Activated CD4-positive, alpha-beta T cell treated with anti-CD3 and anti-CD28 coated beads for 1 hour (primary cell): Measurements from ENCODE around the gene EGF.

Source experiments
- DNase-seq: peaks from one replicate; pipeline ENCODE4 v3.0.0-alpha.2; 2020

Gene EGF

DNA sequence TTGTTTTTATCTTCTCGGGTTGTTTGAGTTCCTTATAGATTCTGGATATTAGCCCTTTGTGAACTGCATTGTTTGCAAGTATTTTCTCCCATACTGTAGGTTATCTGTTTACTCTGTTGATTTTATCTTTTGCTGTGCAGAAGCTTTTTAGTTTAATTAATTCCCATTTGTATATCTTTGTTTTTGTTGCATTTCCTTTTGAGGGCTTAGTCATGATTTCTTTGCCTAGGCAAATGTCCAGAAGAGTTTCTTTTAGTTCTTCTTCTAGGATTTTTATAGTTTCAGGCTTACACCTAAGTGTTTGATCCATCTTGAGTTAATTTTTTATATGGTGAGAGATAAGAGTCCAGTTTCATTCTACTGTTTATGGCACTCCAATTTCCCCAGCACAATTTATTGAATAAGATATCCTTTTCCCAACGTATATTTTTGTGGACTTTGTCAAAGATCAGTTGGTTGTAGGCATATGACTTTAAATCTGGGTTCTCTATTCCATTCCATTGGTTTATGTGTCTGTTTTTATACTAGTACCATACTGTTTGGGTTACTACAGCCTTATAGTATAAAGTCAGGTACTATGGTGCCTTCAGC, 54.3 kb downstream of the EGF start:
- no peak for DNase-seq

DNA sequence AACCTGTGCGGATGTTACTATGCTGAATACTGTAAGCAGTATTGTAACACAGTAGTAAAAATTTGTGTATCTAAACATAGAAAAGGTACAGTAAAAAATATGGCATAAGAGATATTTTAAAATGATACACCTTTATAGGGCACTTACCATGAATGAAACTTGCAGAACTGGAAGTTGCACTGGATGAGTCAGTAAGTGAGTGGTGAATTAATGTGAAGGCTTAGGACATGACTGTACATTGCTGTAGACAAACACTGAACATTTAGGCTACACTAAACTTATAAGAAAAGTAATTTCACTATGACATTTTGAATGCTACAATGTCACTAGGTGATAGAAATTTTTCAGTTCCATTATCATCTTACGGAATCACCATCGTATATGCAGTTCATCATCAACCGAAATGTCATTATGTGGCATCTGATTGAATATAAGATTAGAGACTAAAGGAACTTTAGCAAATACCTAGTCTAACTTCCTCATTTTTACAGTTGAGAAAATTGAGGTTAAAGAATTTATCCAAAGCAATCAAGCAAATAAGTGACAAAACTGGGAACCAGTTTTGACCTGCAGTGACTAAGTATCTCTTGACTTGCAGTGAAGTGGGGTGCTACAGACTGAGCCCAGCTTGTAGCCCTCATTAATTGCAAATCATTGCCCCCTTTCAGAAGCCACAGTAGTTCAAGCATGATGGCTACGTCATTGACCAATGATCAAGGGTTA, 55.3 kb downstream of the EGF start:
- DNase-seq: no peak

DNA sequence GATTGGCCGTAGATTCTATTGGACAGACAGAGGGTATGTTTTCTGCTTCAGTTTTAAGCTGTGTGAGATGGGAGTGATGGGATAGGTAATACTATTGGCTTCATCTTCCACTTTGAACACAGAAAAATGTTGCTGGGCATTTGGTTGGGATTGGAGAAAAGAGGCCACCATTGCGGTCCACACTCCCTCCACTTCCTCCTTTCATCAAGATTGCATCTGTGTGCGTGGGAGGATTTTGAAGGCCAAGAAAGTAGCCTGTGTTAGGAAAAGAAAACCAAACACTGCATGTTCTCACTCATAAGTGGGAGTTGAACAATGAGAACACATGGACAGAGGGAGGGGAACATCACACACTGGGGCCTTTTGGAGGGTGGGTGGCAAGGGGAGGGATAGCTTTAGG, 56.4 kb downstream of the EGF start:
- DNase-seq: no peak

DNA sequence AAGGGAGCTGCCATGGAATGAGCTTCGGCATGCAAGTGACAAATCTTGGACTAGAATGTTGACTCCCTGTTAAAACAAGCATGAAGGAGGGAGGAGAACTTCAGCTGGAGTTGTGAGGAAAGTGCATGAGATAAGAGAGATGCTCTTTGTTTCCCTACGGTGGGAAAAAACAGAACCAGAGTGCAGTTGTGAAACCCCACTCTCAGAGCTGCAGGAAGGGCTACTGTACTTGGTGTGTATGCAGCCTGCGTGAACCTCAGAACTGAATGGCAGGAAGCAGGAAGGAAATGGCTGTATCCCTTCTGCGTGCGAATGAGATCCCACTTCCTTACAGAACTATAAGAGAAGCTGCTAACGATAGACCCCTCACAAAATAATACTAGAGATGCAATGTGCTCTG, 57.2 kb downstream of the EGF start:
- no peak for DNase-seq

DNA sequence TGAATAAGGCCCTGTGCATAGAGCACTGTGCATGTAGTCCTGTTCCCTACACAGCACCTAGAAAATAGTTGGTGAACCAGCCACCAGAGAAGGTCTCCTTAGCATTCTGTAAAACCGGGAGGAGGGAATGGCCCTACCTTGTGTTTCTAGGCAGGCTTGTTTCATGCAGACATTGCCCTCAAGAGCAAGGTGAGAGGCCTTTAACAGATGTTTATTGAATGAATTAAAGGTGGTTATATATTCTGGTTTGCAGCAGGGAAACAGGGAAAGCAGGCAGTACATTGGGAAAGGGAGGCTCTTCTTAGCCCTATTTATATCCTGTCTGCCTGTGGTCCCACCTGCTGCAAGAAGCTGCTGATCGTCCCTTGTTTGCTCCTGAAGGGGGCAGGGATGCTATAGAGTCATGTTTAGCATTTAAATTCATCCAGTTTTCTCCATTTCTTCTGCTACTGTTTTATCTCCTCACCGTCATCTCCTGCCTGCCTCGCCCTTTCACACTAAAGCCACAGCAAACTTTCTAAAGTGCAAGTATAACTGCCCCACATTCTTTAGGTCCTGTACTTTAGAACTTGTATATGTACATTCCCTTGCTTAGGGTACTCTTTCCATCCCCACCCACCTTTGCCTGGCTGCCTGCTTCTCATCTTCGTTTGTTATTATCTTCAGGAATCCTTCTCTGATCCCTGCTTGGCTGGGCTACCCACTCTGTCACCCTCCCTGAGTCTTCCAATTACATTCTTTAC, 60.3 kb downstream of the EGF start:
- DNase-seq: no peak

DNA sequence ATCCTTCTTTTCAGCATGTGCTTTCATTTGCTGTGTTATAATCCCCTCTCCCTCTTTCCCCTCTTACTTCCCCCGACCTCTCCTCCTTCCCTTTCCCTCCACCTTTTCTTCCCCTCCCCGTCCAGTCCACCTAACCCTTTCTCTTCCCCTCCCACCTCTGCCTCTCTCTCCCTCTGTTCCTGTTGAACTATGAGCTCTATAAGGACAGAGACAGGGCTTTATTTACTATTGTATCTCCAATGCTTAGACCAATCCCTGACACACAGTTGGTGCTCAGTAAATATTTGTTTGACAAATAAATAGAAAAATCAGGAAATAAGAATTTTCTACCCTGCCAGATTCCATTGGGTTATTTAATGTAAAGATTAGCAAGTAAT, 60.8 kb downstream of the EGF start:
- no peak for DNase-seq

DNA sequence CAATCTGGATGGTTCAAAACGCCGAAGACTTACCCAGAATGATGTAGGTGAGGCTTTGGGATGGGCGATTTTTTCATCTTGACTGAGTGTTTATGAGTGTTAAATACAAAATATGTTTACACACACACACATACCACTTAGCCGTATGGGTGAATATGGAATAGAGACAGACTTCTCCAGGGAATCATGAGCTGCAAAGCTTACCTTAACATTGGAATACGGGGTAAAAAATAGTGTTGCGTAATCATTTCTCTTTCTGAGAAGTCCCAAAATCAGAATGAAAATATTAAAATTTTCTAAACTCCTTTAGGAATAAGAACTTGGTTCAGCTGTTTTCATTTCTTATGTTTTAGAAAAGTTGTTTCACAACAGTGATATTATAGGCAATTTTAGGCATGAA, 63.5 kb downstream of the EGF start:
- DNase-seq: no peak

DNA sequence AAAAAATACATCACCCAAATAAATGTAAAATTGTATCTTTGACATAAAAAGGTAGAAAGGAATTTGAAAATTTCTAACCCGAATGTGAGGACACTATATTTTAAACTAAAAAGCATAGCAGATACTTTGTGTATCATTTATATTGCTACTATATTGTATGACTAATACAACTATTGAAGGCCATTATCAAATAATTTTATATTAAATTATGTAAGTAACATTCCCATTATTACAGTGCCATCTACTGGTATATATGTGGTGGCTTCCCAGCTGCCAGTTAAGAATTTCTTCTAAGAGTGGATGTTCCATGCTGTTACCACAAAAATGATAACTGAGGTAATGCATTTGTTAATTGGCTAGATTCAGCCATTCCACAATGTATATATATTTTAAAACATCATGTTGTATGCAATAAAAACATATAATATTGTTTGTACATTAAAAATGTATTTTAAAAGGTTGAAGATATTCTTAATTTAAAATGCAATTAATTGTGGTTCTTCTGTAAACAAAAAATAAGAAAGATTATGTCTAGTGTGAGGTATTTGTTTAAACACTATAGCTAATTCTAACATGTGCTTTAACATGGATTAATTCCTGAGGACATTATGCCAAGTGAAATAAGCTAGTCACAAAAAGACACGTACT, 65.3 kb downstream of the EGF start:
- no peak for DNase-seq

DNA sequence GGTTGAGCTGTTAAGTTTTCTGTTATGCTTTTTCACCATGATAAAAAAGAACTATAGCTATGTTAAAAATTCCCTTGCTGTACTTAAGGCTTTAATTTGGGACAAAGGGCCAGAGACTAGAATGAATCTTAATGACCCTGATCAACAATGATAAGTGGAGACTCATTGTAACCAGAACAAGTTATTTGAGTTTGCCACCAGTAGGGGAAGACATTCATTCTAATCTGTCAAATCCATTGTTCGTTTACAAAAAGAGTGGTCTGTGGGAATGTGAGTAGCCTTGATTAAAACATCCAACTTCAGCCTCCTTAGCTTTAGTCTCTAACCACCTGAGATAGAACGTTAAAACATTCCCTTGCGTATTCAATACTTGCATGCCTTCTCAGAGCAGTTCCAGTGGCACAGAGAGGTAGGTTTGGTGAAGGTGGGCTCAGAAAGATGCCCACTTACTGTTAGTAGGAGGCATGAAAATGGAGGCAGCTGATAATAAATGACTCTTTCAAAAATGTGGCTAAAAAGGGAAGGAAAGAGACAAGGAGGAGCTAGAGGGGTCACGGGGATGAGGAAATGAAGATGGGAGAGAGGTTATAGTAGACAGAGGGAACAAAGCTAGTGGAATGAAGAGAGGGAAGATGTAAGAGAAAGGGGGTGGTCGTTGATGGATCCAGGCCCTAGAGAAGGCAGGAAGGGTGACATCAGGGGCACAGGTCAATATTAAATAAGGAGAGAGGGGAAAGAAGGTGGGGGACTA, 66.2 kb downstream of the EGF start:
- DNase-seq: no peak

DNA sequence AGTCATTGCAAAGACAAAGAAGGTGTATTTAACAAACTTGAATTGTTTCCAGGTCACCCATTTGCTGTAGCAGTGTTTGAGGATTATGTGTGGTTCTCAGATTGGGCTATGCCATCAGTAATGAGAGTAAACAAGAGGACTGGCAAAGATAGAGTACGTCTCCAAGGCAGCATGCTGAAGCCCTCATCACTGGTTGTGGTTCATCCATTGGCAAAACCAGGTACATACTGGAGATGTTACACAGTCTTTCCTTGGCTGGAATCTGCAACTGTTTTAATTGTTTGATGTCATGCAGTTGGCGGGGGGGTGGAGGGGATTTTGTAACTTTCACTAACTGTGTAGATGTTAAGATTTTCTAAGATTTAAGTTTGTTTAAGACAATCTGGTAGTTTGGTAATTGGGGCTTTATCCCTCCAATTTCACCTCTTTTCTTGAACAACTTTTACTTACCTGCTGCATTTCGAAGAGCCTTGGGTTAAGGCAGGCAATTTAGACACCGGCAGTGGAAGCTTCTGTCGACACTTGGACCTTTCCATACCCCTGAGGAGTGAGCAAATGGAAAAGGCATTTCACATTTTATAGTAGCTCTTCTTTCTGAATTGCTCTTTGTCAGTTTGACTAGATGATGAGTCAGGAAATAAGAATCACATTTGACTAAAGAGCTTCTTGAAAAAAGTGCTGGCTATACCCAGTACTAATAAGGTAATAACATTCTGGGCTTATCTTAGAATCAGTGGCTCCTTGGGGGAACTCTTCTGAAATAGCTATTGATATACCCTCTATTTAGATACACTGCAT, 67.4 kb downstream of the EGF start:
- no peak for DNase-seq

DNA sequence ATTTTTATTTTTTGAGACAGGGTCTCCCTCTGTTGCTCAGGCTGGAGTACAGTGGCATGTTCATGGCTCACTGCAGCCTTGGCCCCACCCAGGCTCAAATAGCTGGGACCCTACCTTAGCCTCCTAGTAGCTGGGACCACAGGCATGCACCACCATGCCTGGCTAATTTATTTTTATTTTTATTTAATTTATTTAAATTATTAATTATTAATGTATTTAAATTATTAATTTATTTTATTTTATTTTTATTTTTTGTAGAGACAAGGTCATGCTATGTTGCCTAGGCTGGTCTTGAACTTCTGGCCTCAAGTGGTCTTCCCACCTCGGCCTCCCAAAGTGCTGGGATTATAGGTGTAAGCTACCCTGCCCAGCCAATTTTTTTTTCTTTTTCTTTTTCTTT, 69.3 kb downstream of the EGF start:
- DNase-seq: no peak

DNA sequence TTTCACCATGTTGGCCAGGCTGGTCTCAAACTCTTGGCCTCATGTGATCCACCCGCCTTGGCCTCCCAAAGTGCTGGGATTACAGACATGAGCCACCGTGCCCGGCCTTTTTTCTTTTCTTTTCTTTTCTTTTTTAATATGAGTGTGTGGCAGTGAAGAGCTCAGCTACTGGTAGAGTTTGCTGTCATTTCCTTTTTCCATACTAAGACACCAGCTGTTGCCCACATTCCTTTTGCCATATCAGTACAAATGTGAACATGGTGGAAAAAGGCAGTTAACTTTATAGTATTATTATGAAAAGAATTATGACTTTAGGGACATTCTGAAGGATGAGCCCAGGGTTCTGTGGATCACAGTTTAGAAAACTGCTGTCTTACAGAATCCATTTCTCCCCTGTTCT, 69.8 kb downstream of the EGF start:
- no peak for DNase-seq

DNA sequence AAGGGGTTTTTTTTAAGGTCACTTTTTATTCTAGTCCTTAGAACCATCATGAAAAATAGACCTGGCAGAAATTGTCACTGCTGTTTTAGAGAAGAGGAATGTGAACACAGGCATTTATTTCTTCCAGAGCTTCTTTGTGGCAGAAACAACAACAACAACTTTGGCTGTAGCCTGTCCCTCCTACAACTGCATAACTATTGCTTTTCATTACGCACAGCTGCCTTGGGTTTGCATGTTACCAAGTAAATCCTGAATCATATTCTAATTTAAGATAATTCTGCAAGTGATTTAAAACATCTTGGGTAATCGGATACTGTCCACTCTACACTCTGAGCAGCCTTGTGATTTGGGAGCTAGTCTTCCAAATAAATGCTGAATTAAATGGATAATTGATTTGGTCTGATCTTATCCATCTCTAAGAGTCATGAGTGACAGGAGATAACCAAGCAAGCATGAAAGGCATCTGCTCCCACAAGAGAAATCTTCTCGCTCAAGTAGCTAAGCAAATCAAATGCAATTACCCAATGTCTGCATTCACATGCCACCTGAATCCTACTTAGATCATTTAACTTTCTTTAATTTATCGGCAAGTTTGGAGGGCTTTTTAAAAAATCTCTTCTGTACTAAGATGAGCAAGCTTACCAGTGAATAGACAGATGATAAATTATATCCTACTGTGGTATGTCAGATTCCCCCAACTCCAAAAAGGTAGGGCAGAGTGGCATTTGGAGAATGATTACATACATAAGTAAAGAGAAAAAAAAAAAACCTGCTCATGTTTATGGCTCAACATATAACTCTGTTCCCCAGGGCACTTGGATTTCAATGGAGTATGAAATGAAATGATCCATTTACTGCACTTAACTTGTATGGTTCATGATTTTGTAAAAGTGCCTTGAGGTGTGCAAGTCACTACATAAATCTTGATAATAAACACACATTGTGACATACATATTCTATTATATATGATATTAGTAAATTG, 73.6 kb downstream of the EGF start:
- no peak for DNase-seq

DNA sequence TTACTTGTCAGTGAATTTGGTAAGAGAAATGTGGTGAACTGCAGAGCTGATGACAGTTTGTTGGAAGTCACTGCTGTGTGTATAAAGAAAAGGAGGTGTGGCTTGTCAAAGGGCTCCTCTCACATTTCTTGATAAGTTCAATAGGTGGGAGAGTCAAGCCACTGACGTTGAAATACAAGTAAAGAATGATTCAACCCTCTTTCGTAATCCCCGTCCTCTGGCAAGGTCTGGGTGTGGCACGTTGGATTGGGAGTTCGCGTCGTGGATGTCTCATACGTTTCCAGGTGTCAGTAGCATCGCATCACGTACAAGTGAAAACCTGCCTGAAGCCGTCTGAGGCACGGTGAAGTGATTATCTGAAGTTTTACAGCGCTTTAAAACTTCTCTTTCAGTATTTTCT, 76.4 kb downstream of the EGF start:
- no peak for DNase-seq

DNA sequence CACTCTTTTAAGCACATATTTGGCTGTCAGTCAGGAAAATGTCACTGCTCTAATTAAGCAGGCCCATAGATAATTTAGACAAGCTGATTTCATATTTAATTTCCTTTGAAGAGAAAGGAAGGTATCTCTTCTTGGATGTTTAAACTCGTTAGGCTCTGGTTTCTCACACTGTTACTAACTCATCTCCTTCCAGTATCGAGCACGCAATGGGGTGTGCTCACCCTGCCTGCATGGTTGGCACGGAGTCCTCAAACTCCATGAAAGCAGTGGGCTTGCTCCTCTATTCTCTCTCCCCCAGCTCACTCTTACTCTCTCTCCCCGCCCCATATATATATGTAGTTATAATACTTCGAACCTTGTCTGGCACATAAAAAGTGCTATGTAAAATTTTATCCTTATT, 76.9 kb downstream of the EGF start:
- no peak for DNase-seq

DNA sequence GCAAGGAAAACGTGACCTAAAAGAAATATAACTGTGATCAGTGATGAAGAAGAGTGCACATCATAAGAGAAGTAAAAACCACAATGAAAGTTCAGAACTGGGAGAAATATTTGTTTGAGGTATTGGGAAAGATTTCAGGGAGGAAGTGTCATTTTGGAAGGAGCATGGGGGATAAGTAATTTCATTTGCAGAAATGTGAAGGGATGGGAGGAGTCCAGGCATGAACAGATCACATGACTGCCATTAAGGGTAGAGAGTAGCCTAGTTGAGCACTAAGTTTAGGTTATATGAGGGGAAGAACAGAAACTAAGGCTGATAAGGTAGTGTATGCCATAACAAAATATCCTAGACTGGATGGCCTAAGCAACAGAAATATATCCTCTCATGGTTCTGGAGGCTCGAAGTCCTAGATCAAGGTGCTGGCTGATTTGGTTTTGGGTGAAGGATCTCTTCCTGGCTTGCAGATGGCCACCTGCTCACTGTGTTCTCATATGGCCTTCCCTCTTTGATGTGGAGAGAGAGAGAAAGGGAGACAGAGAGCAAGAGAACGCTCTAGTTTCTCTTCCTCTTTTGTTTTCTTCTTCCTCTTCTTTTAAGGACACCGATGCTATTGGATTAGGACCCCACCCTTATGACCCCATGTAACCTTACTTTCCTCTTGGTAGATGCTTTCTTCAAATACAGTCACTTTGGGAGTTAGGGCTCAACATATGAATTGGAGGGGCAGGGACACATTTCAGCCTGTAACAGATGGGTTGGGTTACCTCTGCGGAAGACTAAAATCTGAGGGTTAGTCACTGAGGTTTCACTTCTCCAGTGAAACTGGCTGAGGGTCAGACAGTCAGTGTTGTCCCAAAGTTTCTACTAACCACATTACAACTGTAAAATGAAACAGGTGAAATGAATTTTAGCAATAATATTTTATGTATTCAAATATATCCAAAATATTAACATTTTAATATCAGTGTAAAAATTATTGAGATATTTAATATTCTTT, 77.9 kb downstream of the EGF start:
- no peak for DNase-seq

DNA sequence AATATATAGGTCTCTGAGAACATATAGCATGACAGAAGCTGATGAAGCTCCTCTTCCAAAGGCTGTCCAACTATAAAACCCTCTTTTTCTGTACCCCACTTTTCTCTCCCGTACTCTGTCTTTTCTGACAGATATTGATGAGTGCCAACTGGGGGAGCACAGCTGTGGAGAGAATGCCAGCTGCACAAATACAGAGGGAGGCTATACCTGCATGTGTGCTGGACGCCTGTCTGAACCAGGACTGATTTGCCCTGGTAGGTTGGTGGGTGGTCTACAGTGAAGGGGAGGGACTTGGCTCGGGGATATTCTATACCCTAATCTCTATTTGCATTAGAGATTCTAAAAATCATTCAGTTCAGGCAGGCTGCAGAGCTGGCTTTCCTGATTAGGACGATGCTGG, 80.4 kb downstream of the EGF start:
- DNase-seq: no peak

DNA sequence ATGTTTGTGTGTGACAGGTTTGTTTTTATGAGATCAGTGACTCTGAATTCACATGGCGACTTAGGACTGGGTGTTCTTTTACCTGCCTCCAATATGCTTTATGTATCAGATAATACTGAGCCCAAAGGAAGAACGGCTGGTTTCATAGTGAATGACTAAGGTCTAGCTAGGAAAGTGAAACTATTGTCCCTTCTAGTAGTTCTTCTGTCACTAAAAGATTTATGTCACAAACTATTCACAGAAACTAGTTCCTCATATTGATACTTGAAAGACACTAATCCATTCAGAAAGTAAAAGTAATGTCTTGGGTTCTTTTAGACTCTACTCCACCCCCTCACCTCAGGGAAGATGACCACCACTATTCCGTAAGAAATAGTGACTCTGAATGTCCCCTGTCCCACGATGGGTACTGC, 81.7 kb downstream of the EGF start:
- no peak for DNase-seq

DNA sequence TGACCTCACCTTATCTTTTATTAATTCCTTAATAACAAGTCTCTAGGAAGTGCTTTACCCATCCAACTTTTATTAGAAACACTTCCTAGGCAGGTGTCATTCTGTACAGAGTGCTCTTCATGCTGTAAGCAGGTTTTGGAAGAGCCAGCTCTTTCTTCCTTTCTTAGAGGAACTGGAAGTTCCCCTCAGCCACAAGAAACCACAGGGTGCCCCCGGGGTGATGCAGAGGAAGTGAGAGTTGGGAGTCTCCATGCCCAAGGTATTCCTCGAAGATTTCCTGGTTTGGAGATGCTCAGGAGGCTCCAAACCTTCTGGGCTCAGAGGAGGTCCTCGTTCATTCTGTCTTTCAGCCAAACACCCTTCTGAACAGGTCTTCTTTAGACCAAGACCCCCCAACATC, 83.8 kb downstream of the EGF start:
- DNase-seq: no peak
